ENCODE measurements around the gene GBF1. TPM values are rescaled to one million over a fixed set of nuclear protein-coding genes. Genes with fewer than 3 reads are reported as not detected.
A peak's percentile ranks its signal among the peaks of the same experiment; 100 is the strongest.

GBF1 gene
- total and polyA plus RNA-seq, 2 of the 13 experiments (the other 11 are each of a cell fraction or from before 2014, with no cell fraction given), result 17.1 to 21.9 TPM

GRCh38 chr10:102241444-102242117 lies 3.8 kb upstream of the GBF1 start, which contains the start of gene PITX3 (continued):
- TF ChIP-seq MXD1 (CRISPR knock-in tag; IDR thresholded peaks at IDR 0.05), result peak; percentile 93; the same call in 1 of the 2 replicates
- peak; percentile 43 for TF ChIP-seq U2AF1 (optimal IDR thresholded peaks at IDR 0.05; ENCODE audit: low read depth, low read length)
- TF ChIP-seq KLF16 (CRISPR knock-in tag; IDR thresholded peaks at IDR 0.05), result 0 out of 4 replicates have a peak, but pooled peaks of 1 of the 2 experiments have one; percentile 60
- TF ChIP-seq SAP130 (CRISPR knock-in tag; IDR thresholded peaks at IDR 0.05; ENCODE audit: low read depth), result peak; percentile 96
- TF ChIP-seq HHEX (CRISPR knock-in tag; IDR thresholded peaks at IDR 0.05), result no peak
- TF ChIP-seq SATB2 (CRISPR knock-in tag; IDR thresholded peaks at IDR 0.05), result no peak
- no peak for TF ChIP-seq SRSF9 (IDR thresholded peaks at IDR 0.05; ENCODE audit: borderline replicate concordance, insufficient read depth, low read depth, low read length, poor library complexity, severe bottlenecking)
- TF ChIP-seq HMGXB3 (CRISPR knock-in tag; IDR thresholded peaks at IDR 0.05; ENCODE audit: borderline replicate concordance), result no peak
- TF ChIP-seq ZNF274 (CRISPR knock-in tag; IDR thresholded peaks at IDR 0.05), result 0 out of 2 replicates have a peak, but pooled peaks have one; percentile 50
- peak; percentile 31; the same call in 1 of the 2 replicates for TF ChIP-seq DMAP1 (CRISPR knock-in tag; IDR thresholded peaks at IDR 0.05)
- TF ChIP-seq ZMYM2 (CRISPR knock-in tag; IDR thresholded peaks at IDR 0.05), result no peak
- no peak for TF ChIP-seq FOXP4 (CRISPR knock-in tag; IDR thresholded peaks at IDR 0.05)
- peak; percentile 95 for TF ChIP-seq MAX (IDR thresholded peaks at IDR 0.05)
- TF ChIP-seq PITX1 (CRISPR knock-in tag; IDR thresholded peaks at IDR 0.05), result peak; percentile 37; the same call in 1 of the 2 replicates
- TF ChIP-seq ZFP90 (CRISPR knock-in tag; IDR thresholded peaks at IDR 0.05; ENCODE audit: borderline replicate concordance), result peak; percentile 74; the same call in 1 of the 2 replicates
- no peak for TF ChIP-seq NR2F2 (IDR thresholded peaks at IDR 0.05; ENCODE audit: borderline replicate concordance, low read depth)
- no peak for TF ChIP-seq CBX1 (IDR thresholded peaks at IDR 0.05; ENCODE audit: low read depth)
- 0 out of 2 replicates have a peak, but pooled peaks have one; percentile 40 for TF ChIP-seq FOXK1 (CRISPR knock-in tag; IDR thresholded peaks at IDR 0.05; ENCODE audit: borderline replicate concordance, low read depth)
- TF ChIP-seq HDAC2 (CRISPR knock-in tag; IDR thresholded peaks at IDR 0.05), result no peak
- no peak for TF ChIP-seq ZNF660 (CRISPR knock-in tag; IDR thresholded peaks at IDR 0.05; ENCODE audit: borderline replicate concordance, low read depth)
- TF ChIP-seq ZNF784 (CRISPR knock-in tag; IDR thresholded peaks at IDR 0.05; ENCODE audit: borderline replicate concordance), result 0 out of 2 replicates have a peak, but pooled peaks have one; percentile 54
- TF ChIP-seq NRL (CRISPR knock-in tag; IDR thresholded peaks at IDR 0.05; ENCODE audit: borderline replicate concordance), result 0 out of 2 replicates have a peak, but pooled peaks have one; percentile 33
